Endodermal cell (in vitro differentiated cells): Measurements from ENCODE around the gene PRL. TPM values are rescaled to one million over a fixed set of nuclear protein-coding genes. Genes with fewer than 3 reads are reported as not detected.

Experiments
- DNase-seq: peaks from one replicate; pipeline ENCODE4 v3.0.0-alpha.2; 2017
- H3K27ac ChIP-seq: 2 replicates; pipeline ENCODE4 v1.5.1; 2013; ENCODE audit warnings: mild to moderate bottlenecking, low read depth, low read length, moderate library complexity
- H3K27me3 ChIP-seq: 2 replicates; pipeline ENCODE4 v1.6.1; 2013; ENCODE audit warnings: mild to moderate bottlenecking, low read length, moderate library complexity; ENCODE audit not compliant: insufficient read depth, control insufficient read depth, poor library complexity, severe bottlenecking
- H3K36me3 ChIP-seq: 2 replicates; pipeline ENCODE4 v1.7.0; 2013; ENCODE audit warnings: mild to moderate bottlenecking, low read length, moderate library complexity; ENCODE audit not compliant: control insufficient read depth, insufficient read depth
- H3K4me1 ChIP-seq: one replicate; pipeline ENCODE4 v1.7.0; 2013; ENCODE audit warnings: low read length; ENCODE audit not compliant: control insufficient read depth, insufficient read depth
- H3K4me3 ChIP-seq: 2 replicates; pipeline ENCODE4 v1.5.1; 2013; ENCODE audit warnings: mild to moderate bottlenecking, low read length, moderate library complexity
- H3K9ac ChIP-seq: 2 replicates; pipeline ENCODE4 v1.6.1; 2013; ENCODE audit warnings: mild to moderate bottlenecking, low read length, moderate library complexity; ENCODE audit not compliant: poor library complexity, severe bottlenecking; ENCODE audit errors: extremely low read depth
- H3K9me3 ChIP-seq: 2 replicates; pipeline ENCODE4 v1.6.1; 2013; ENCODE audit warnings: mild to moderate bottlenecking, low read length, moderate library complexity; ENCODE audit not compliant: control insufficient read depth
- H3K27ac Mint-ChIP-seq: 2 replicates; pipeline ENCODE4 v1.8.0; 2020; ENCODE audit warnings: mixed read lengths
- H3K27me3 Mint-ChIP-seq: 2 replicates; pipeline ENCODE4 v1.8.0; 2021; ENCODE audit warnings: mild to moderate bottlenecking, mixed read lengths; ENCODE audit not compliant: insufficient read depth
- H3K36me3 Mint-ChIP-seq: 2 replicates; pipeline ENCODE4 v1.8.0; 2020; ENCODE audit warnings: low read depth, mixed read lengths
- H3K4me1 Mint-ChIP-seq: 2 replicates; pipeline ENCODE4 v1.8.0; 2020; ENCODE audit warnings: mixed read lengths
- H3K4me3 Mint-ChIP-seq: 2 replicates; pipeline ENCODE4 v1.8.0; 2020; ENCODE audit warnings: mild to moderate bottlenecking, moderate library complexity, mixed read lengths
- H3K9me3 Mint-ChIP-seq: 2 replicates; pipeline ENCODE4 v1.8.0; 2020; ENCODE audit warnings: mild to moderate bottlenecking, mixed read lengths
- CTCF ChIP-seq: fragments of 200-600 bp; sonication (generic); conservative IDR thresholded peaks from 2 replicates; pipeline ENCODE4 v1.5.0; 2021; ENCODE audit warnings: antibody characterized with exemption, mild to moderate bottlenecking
- WGBS, 2 experiments: methylation state at CpG; one replicate each; pipeline versions ENCODE4 v1.1.5 to v1.1.7; 2013; ENCODE audit warnings: missing lambda C conversion rate in 2 of 2, mixed read lengths in 1 of 2; ENCODE audit not compliant: insufficient coverage in 1 of 2, insufficient read length in 1 of 2; 5-methylcytosine and 5-hydroxymethylcytosine counted together
- total RNA-seq, 2 donors: library from RNA; stranded (reverse); fragmentation: NEBNext Ultra II Directional in 1 of 2; extraction: Animal tissue kit (Norgen Biotek cat#: 25700) in 1 of 2; gene quantifications; 2 replicates in 1 of 2; 3 replicates in 1 of 2; pipeline ENCODE4 v1.2.1, GENCODE V29; 2021

The PRL gene
- total RNA-seq, 2 donors from 2014 or later: not detected

- Histone ChIP-seq H3K36me3 (no peaks in the 10 kb centered on the region), H3K9me3 (peaks cover 14% of the 10 kb centered on the region), H3K4me3 (no peak overlapping the region), H3K27ac (peak overlapping the region; percentile 2), H3K9ac (no peak overlapping the region), H3K27me3 (no peaks in the 10 kb centered on the region), H3K4me1 (no peaks in the 10 kb centered on the region)
- Mint-ChIP-seq H3K36me3 (no peaks in the 10 kb centered on the region), H3K9me3 (peaks cover 21% of the 10 kb centered on the region), H3K27me3 (no peaks in the 10 kb centered on the region), H3K4me1 (no peaks in the 10 kb centered on the region), H3K4me3 (no peak overlapping the region), H3K27ac (no peak overlapping the region)
- DNase-seq: no peak
- no peak for TF ChIP-seq CTCF
- 53 to 91% methylated on average over 4 to 7 of the region's 7 CpGs for WGBS, 2 experiments
Observed at GRCh38 chr6:22322103-22323030, 25.5 kb upstream of the PRL start.

DNA sequence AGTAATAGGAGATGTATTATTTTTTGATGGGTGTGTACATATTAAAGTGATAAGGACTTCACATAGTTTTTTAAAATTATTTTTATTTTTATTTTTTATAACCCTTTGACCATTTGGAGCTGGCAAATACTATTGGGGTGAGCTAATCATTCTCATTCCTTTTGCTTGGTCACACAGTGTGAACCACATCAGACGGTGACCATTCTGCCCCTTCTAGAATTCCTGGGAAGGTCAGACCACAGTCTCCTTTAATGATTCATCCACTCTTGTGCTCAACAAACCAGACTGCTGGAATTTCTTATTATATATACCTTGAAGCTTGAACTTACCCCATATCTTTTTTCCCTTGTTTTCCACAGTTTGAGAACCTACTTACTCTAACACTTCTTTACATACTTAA, 23.9 kb upstream of the PRL start:
- Mint-ChIP-seq H3K4me1 (no peaks in the 10 kb centered on the region), H3K36me3 (no peaks in the 10 kb centered on the region)

DNA sequence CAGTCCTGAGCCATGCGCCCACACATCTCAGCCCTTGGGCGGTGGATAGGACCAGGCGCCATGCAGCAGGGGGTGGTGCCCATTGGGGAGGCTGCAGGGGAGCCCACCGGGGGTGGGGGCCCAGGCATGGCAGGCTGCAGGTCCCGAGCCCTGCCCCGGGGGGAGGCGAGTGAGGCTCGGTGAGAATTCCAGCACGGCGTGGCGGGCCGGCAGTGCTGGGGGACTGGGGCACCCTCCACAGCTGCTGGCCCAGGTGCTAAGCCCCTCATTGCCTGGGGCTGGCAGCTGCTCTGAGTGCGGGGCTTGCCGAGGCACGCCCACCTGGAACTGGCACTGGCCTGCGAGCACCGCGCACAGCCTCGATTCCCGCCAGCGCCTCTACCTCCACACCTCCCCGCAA, 21.6 kb upstream of the PRL start:
- Histone ChIP-seq H3K27me3 (no peaks in the 10 kb centered on the region), H3K9me3 (peaks cover 42% of the 10 kb centered on the region), H3K4me3 (no peak overlapping the region), H3K9ac (no peak overlapping the region), H3K36me3 (no peaks in the 10 kb centered on the region), H3K27ac (no peak overlapping the region), H3K4me1 (no peaks in the 10 kb centered on the region)
- peaks cover 48% of the 10 kb centered on the region for H3K9me3 Mint-ChIP-seq
- WGBS, 2 experiments: 86 to 100% methylated on average over 7 to 22 of the region's 22 CpGs
- H3K27me3 Mint-ChIP-seq: no peaks in the 10 kb centered on the region
- no peak for DNase-seq
- no peak overlapping the region for H3K27ac Mint-ChIP-seq
- no peak for TF ChIP-seq CTCF
- peaks cover 6% of the 10 kb centered on the region for H3K36me3 Mint-ChIP-seq
- no peaks in the 10 kb centered on the region for H3K4me1 Mint-ChIP-seq
- H3K4me3 Mint-ChIP-seq: no peak overlapping the region

More for the DNA sequence above, 23.9 kb upstream of the PRL start:
- Histone ChIP-seq H3K27ac (no peak overlapping the region), H3K27me3 (no peaks in the 10 kb centered on the region), H3K4me1 (no peaks in the 10 kb centered on the region), H3K36me3 (no peaks in the 10 kb centered on the region), H3K4me3 (no peak overlapping the region), H3K9ac (no peak overlapping the region), H3K9me3 (peaks cover 21% of the 10 kb centered on the region)
- Mint-ChIP-seq H3K27me3 (no peaks in the 10 kb centered on the region), H3K27ac (no peak overlapping the region), H3K4me3 (no peak overlapping the region), H3K9me3 (peaks cover 29% of the 10 kb centered on the region)
- no peak for DNase-seq
- 64 to 89% methylated on average over 1 of the region's 1 CpG for WGBS, 2 experiments
- no peak for TF ChIP-seq CTCF
